Stomach (tissue), 9 donors: ENCODE results near the gene PDZRN3. TPM values are rescaled to one million over a fixed set of nuclear protein-coding genes. Genes with fewer than 3 reads are reported as not detected.

Experiments used
- DNase-seq, 2 donors: peaks; one replicate each; pipeline versions ENCODE4 v3.0.0 to v3.0.0-alpha.2; 2013 to 2019
- H3K27ac ChIP-seq, 5 donors: fragments of 200-600 bp in 4 of 5; sonication (generic) in 4 of 5; one replicate each; pipeline ENCODE4 v1.5.1; 2013 to 2019; ENCODE audit warnings: mild to moderate bottlenecking in 1 of 5, moderate library complexity in 1 of 5
- H3K27me3 ChIP-seq, 3 donors: fragments of 200-600 bp; sonication (generic); one replicate each; pipeline ENCODE4 v1.5.1; 2017 to 2019; ENCODE audit warnings: mixed run types in 1 of 3
- H3K36me3 ChIP-seq, 4 donors: fragments of 200-600 bp; sonication (generic); 1 replicate in 3 of 4; 2 replicates in 1 of 4; pipeline ENCODE4 v1.5.1; 2016 to 2019
- H3K4me1 ChIP-seq, 4 donors: fragments of 200-600 bp; sonication (generic); one replicate each; pipeline ENCODE4 v1.5.1; 2016 to 2019
- H3K4me3 ChIP-seq, 4 donors: fragments of 200-600 bp; sonication (generic) in 3 of 4; one replicate each; pipeline ENCODE4 v1.5.1; 2016 to 2019; ENCODE audit warnings: mild to moderate bottlenecking in 1 of 4
- H3K9me3 ChIP-seq, 4 donors: fragments of 200-600 bp; sonication (generic); one replicate each; pipeline ENCODE4 v1.5.1; 2016 to 2019
- EP300 ChIP-seq: sonication (generic); formaldehyde crosslinking; IDR thresholded peaks from one replicate; pipeline ENCODE4 v1.6.1; 2017; ENCODE audit warnings: antibody characterized with exemption
- POLR2A ChIP-seq, 4 donors: fragments of 450-650 bp; IDR thresholded peaks; one replicate each; pipeline ENCODE4 v1.6.1; 2016; ENCODE audit warnings: antibody characterized with exemption in 4 of 4, control low read depth in 2 of 4, mild to moderate bottlenecking in 1 of 4, moderate library complexity in 1 of 4
- POLR2AphosphoS5 ChIP-seq, 3 donors: sonication (generic); formaldehyde crosslinking; IDR thresholded peaks; one replicate each; pipeline ENCODE4 v1.6.1; 2016; ENCODE audit warnings: antibody characterized with exemption in 3 of 3
- WGBS, 5 donors: extraction: QIAGEN DNeasy Blood & Tissue Kit in 3 of 5; methylation state at CpG; one replicate each; pipeline versions ENCODE4 v1.1.5 to v1.1.7; 2013 to 2018; 5-methylcytosine and 5-hydroxymethylcytosine counted together
- intact Hi-C: fragments of 100-400 bp; cut with DNase I; formaldehyde crosslinking; loops from one replicate; pipeline ENCODE4 v1.15.1; 2023; ENCODE audit warnings: low total_unique reads
- polyA plus RNA-seq, 3 donors: library from polyadenylated mRNA; stranded (reverse); fragments of 200-250 nt; gene quantifications; one replicate each; pipeline ENCODE4 v1.2.3, GENCODE V29; 2013
- total RNA-seq, 5 donors: library from RNA; depleted of rRNA; stranded (reverse); fragments of >200 nt; gene quantifications; one replicate each; pipeline versions ENCODE4 v1.1.0 to v1.2.3, GENCODE V29; 2014 to 2016
- TF ChIP-seq, protein P1 (sequence below), 7 experiments: fragments of 450-650 bp in 4 of 7; fragments of 200-600 bp in 3 of 7; sonication (generic) in 3 of 7; IDR thresholded peaks; one replicate each; pipeline ENCODE4 v1.5.1; 2016 to 2019; ENCODE audit warnings: antibody characterized with exemption in 7 of 7, control low read depth in 2 of 7, mild to moderate bottlenecking in 1 of 7
- donor health status: healthy with polysubstance abuse.
- donor health status: Bipolar disorder and iron deficiency.
- donor health status: healthy.

PDZRN3 gene
- total and polyA plus RNA-seq, 8 donors, result 21.9 to 174 (median 63.0) TPM

- Histone ChIP-seq H3K36me3 (no peaks in the 10 kb centered on the region), H3K27me3 (no peaks in the 10 kb centered on the region), H3K9me3 (no peaks in the 10 kb centered on the region), H3K4me3 (no peak overlapping the region), H3K4me1 (peaks cover 10 to 81% (median 34%) of the 10 kb centered on the region in 4 donors), H3K27ac (peak overlapping the region in 4 of 5 donors; percentile 58 to 83 (median 76))
- no peak for DNase-seq
- WGBS, 5 donors, result 81 to 87% (median 84%) methylated on average over 3 of the region's 3 CpGs
- intact Hi-C loops, result no loop called here
- no peak for TF ChIP-seq EP300
- TF ChIP-seq, protein P1, sequence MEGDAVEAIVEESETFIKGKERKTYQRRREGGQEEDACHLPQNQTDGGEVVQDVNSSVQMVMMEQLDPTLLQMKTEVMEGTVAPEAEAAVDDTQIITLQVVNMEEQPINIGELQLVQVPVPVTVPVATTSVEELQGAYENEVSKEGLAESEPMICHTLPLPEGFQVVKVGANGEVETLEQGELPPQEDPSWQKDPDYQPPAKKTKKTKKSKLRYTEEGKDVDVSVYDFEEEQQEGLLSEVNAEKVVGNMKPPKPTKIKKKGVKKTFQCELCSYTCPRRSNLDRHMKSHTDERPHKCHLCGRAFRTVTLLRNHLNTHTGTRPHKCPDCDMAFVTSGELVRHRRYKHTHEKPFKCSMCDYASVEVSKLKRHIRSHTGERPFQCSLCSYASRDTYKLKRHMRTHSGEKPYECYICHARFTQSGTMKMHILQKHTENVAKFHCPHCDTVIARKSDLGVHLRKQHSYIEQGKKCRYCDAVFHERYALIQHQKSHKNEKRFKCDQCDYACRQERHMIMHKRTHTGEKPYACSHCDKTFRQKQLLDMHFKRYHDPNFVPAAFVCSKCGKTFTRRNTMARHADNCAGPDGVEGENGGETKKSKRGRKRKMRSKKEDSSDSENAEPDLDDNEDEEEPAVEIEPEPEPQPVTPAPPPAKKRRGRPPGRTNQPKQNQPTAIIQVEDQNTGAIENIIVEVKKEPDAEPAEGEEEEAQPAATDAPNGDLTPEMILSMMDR (IDR thresholded peaks at IDR 0.05), result no peak
- TF ChIP-seq POLR2AphosphoS5 (IDR thresholded peaks at IDR 0.05), result no peak
- no peak for TF ChIP-seq POLR2A (IDR thresholded peaks at IDR 0.05)
Observed at GRCh38 chr3:73548436-73548835, 76.3 kb downstream of the PDZRN3 start.

GRCh38 chr3:73547427-73548248 is 77.1 kb downstream of the PDZRN3 start:
- Histone ChIP-seq H3K36me3 (no peaks in the 10 kb centered on the region), H3K27me3 (no peaks in the 10 kb centered on the region), H3K4me1 (peaks cover 13 to 85% (median 36%) of the 10 kb centered on the region in 4 donors), H3K27ac (peak overlapping the region; percentile 54 to 83 (median 75)), H3K4me3 (no peak overlapping the region), H3K9me3 (no peaks in the 10 kb centered on the region)
- WGBS, 5 donors, result 66 to 72% (median 67%) methylated on average over 11 of the region's 11 CpGs
- intact Hi-C loops, result no loop called here
- TF ChIP-seq, protein P1 (IDR thresholded peaks at IDR 0.05), result no peak
- TF ChIP-seq POLR2AphosphoS5 (IDR thresholded peaks at IDR 0.05), result no peak
- no peak for TF ChIP-seq EP300
- TF ChIP-seq POLR2A (IDR thresholded peaks at IDR 0.05), result no peak
- peak in 1 of 2 donors; percentile 85 for DNase-seq

- Histone ChIP-seq H3K9me3 (no peaks in the 10 kb centered on the region), H3K27ac (peak overlapping the region; percentile 26 to 83 (median 75)), H3K27me3 (no peaks in the 10 kb centered on the region), H3K36me3 (no peaks in the 10 kb centered on the region), H3K4me1 (peaks cover 15 to 86% (median 39%) of the 10 kb centered on the region in 4 donors), H3K4me3 (no peak overlapping the region)
- TF ChIP-seq POLR2A (IDR thresholded peaks at IDR 0.05) (no peak), EP300 (no peak), POLR2AphosphoS5 (IDR thresholded peaks at IDR 0.05) (peak in 1 of 3 donors; percentile 11)
- TF ChIP-seq, protein P1 (IDR thresholded peaks at IDR 0.05), result no peak
- DNase-seq, result no peak
- intact Hi-C loops, result no loop called here
- WGBS, 5 donors, result 64 to 81% (median 72%) methylated on average over 3 of the region's 3 CpGs
Observed at GRCh38 chr3:73546961-73547360, 77.8 kb downstream of the PDZRN3 start.

- Histone ChIP-seq H3K36me3 (no peaks in the 10 kb centered on the region), H3K9me3 (no peaks in the 10 kb centered on the region), H3K4me1 (peaks cover 15 to 74% (median 36%) of the 10 kb centered on the region in 4 donors), H3K27me3 (no peaks in the 10 kb centered on the region), H3K27ac (peak overlapping the region in 3 of 5 donors; percentile 22 to 49 (median 48)), H3K4me3 (no peak overlapping the region)
- WGBS, 5 donors, result 38 to 55% (median 50%) methylated on average over 3 of the region's 3 CpGs
- no peak for TF ChIP-seq POLR2AphosphoS5 (IDR thresholded peaks at IDR 0.05)
- TF ChIP-seq POLR2A (IDR thresholded peaks at IDR 0.05), result no peak
- no peak for TF ChIP-seq EP300
- TF ChIP-seq, protein P1 (IDR thresholded peaks at IDR 0.05), result no peak
- intact Hi-C loops, result no loop called here
- DNase-seq, result no peak
Observed at GRCh38 chr3:73543412-73543811, 81.3 kb downstream of the PDZRN3 start.
